HG03571 (cell line): Measurements from ENCODE around the gene MAIP1.

Experiments used
- ATAC-seq: cut with Tn5 transposase; IDR thresholded peaks from one replicate; pipeline ENCODE4 v1.9.1; 2021; ENCODE audit not compliant: unreplicated experiment

The MAIP1 gene

GRCh38 chr2:199987586-199987985, 32.2 kb downstream of the MAIP1 start:
- ATAC-seq = no peak

- no peak for ATAC-seq
These were observed 32.8 kb downstream of the MAIP1 start for GRCh38 chr2:199988151-199988550.

- no peak for ATAC-seq
These were observed 34.4 kb downstream of the MAIP1 start for GRCh38 chr2:199989822-199990221.

- ATAC-seq = no peak
These were observed 36.3 kb downstream of the MAIP1 start for GRCh38 chr2:199991691-199992090.

- ATAC-seq = no peak
These were observed 36.9 kb downstream of the MAIP1 start for GRCh38 chr2:199992296-199992695.

GRCh38 chr2:199994371-199994770, 39.0 kb downstream of the MAIP1 start:
- ATAC-seq = no peak

GRCh38 chr2:199994896-199995295, 39.5 kb downstream of the MAIP1 start:
- ATAC-seq = no peak

- ATAC-seq = no peak
These were observed 41.9 kb downstream of the MAIP1 start for GRCh38 chr2:199997296-199997695.

- no peak for ATAC-seq
These were observed 43.8 kb downstream of the MAIP1 start for GRCh38 chr2:199999166-199999565.

GRCh38 chr2:200000444-200001163, 45.2 kb downstream of the MAIP1 start:
- no peak for ATAC-seq

- ATAC-seq = no peak
These were observed 48.1 kb downstream of the MAIP1 start for GRCh38 chr2:200003444-200003843.

GRCh38 chr2:200005675-200006074, 50.3 kb downstream of the MAIP1 start:
- ATAC-seq = no peak

- ATAC-seq = no peak
These were observed 51.9 kb downstream of the MAIP1 start for GRCh38 chr2:200007306-200007705.

GRCh38 chr2:200012401-200012800, 57.0 kb downstream of the MAIP1 start:
- no peak for ATAC-seq
